Tibial artery (tissue), 4 donors: ENCODE measurements around the gene MRPL36.

Experiments
- DNase-seq, 2 donors: peaks; one replicate each; pipeline ENCODE4 v3.0.0-alpha.2; 2019
- H3K27ac ChIP-seq, 2 donors: fragments of 200-600 bp; sonication (generic) in 1 of 2; 1 replicate in 1 of 2; 2 replicates in 1 of 2; pipeline ENCODE4 v1.5.1; 2018 to 2019; ENCODE audit warnings: mild to moderate bottlenecking in 1 of 2
- H3K27me3 ChIP-seq, 2 donors: fragments of 200-600 bp; sonication (generic) in 1 of 2; one replicate each; pipeline versions ENCODE4 v1.5.1 to v1.6.0; 2016 to 2019
- H3K36me3 ChIP-seq, 3 donors: fragments of 200-600 bp; sonication (generic) in 2 of 3; one replicate each; pipeline ENCODE4 v1.5.1; 2016 to 2019; ENCODE audit warnings: mild to moderate bottlenecking in 2 of 3
- H3K4me1 ChIP-seq, 4 donors: fragments of 200-600 bp; sonication (generic) in 2 of 4; 1 replicate in 3 of 4; 2 replicates in 1 of 4; pipeline ENCODE4 v1.5.1; 2016 to 2019
- H3K4me3 ChIP-seq, 2 donors: fragments of 200-600 bp; sonication (generic) in 1 of 2; 1 replicate in 1 of 2; 2 replicates in 1 of 2; pipeline ENCODE4 v1.5.1; 2018 to 2019; ENCODE audit warnings: mild to moderate bottlenecking in 2 of 2
- H3K9me3 ChIP-seq, 3 donors: fragments of 200-600 bp; sonication (generic) in 1 of 3; one replicate each; pipeline ENCODE4 v1.5.1; 2016 to 2019
- intact Hi-C: fragments of 100-400 bp; cut with DNase I; formaldehyde crosslinking; loops from one replicate; pipeline ENCODE4 v1.15.0; 2023; ENCODE audit warnings: low total_unique reads
- TF ChIP-seq, protein P1 (sequence below), 2 experiments: fragments of 200-600 bp in 1 of 2; fragments of 450-650 bp in 1 of 2; IDR thresholded peaks; one replicate each; pipeline ENCODE4 v1.5.1; 2017 to 2019; ENCODE audit warnings: antibody characterized with exemption in 2 of 2, mild to moderate bottlenecking in 1 of 2, moderate library complexity in 1 of 2

Gene MRPL36

DNA sequence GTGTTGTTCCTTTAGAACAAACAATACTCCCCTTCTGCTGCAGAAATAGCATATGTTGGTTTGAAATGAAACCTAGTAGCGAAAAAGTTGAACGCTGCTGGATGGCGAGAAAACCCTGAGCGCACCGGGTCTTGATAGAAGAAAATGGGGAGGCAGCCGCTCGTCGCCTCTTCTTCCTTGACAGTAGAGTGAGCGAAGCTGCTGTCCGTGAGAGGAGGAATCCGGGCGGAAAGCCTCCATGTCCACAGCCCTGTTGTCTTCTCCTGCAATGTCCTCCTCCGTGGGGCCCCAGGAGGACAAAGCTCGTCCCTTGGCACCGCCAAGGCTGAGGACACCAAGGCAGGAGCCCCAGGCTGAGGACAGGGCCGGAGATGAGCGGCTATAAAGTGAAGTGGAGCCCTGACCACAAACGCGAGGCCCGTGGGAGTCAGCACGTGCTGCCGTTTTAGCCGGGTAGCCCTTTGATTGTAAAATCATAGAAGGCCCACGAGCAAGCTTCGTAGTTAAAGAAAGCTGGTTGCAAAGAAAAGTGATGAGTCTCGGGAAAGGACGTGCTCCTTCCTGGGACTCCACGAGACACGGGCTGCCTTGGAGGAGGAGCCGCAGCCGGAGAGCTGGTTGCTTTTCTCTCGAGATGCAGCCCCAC lies 35.6 kb downstream of the MRPL36 start:
- TF ChIP-seq, protein P1, sequence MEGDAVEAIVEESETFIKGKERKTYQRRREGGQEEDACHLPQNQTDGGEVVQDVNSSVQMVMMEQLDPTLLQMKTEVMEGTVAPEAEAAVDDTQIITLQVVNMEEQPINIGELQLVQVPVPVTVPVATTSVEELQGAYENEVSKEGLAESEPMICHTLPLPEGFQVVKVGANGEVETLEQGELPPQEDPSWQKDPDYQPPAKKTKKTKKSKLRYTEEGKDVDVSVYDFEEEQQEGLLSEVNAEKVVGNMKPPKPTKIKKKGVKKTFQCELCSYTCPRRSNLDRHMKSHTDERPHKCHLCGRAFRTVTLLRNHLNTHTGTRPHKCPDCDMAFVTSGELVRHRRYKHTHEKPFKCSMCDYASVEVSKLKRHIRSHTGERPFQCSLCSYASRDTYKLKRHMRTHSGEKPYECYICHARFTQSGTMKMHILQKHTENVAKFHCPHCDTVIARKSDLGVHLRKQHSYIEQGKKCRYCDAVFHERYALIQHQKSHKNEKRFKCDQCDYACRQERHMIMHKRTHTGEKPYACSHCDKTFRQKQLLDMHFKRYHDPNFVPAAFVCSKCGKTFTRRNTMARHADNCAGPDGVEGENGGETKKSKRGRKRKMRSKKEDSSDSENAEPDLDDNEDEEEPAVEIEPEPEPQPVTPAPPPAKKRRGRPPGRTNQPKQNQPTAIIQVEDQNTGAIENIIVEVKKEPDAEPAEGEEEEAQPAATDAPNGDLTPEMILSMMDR (IDR thresholded peaks at IDR 0.05) = no peak
- Histone ChIP-seq H3K4me1 (no peaks in the 10 kb centered on the region), H3K9me3 (no peaks in the 10 kb centered on the region), H3K4me3 (no peak overlapping the region), H3K27me3 (peaks cover 0 to 55% of the 10 kb centered on the region in 2 donors), H3K36me3 (no peaks in the 10 kb centered on the region), H3K27ac (no peak overlapping the region)
- intact Hi-C loops = no loop called here
- DNase-seq = peak in 1 of 2 donors; percentile 14

GRCh38 chr5:1763548-1763911 lies 36.1 kb downstream of the MRPL36 start:
- Histone ChIP-seq H3K27me3 (peaks cover 0 to 55% of the 10 kb centered on the region in 2 donors), H3K4me1 (no peaks in the 10 kb centered on the region), H3K27ac (no peak overlapping the region), H3K4me3 (no peak overlapping the region), H3K36me3 (no peaks in the 10 kb centered on the region), H3K9me3 (no peaks in the 10 kb centered on the region)
- DNase-seq = peak in 1 of 2 donors; percentile 19
- intact Hi-C loops = no loop called here
- TF ChIP-seq, protein P1 (IDR thresholded peaks at IDR 0.05) = peak; percentile 32 to 36

GRCh38 chr5:1762883-1763547 lies 36.6 kb downstream of the MRPL36 start:
- DNase-seq = peak in 1 of 2 donors; percentile 4
- TF ChIP-seq, protein P1 (IDR thresholded peaks at IDR 0.05) = no peak
- Histone ChIP-seq H3K36me3 (no peaks in the 10 kb centered on the region), H3K27me3 (peaks cover 0 to 51% of the 10 kb centered on the region in 2 donors), H3K9me3 (no peaks in the 10 kb centered on the region), H3K27ac (no peak overlapping the region), H3K4me3 (no peak overlapping the region), H3K4me1 (no peaks in the 10 kb centered on the region)
- intact Hi-C loops = no loop called here

GRCh38 chr5:1762121-1762882 lies 37.3 kb downstream of the MRPL36 start:
- H3K9me3 ChIP-seq = no peaks in the 10 kb centered on the region
- no peak overlapping the region for H3K27ac ChIP-seq
- intact Hi-C loops = no loop called here
- TF ChIP-seq, protein P1 (IDR thresholded peaks at IDR 0.05) = no peak
- H3K4me3 ChIP-seq = no peak overlapping the region
- no peaks in the 10 kb centered on the region for H3K4me1 ChIP-seq
- H3K27me3 ChIP-seq = peaks cover 0 to 45% of the 10 kb centered on the region in 2 donors
- no peaks in the 10 kb centered on the region for H3K36me3 ChIP-seq
- DNase-seq = peak in 1 of 2 donors; percentile 9

- Histone ChIP-seq H3K4me1 (no peaks in the 10 kb centered on the region), H3K27ac (no peak overlapping the region), H3K9me3 (no peaks in the 10 kb centered on the region), H3K4me3 (no peak overlapping the region), H3K36me3 (no peaks in the 10 kb centered on the region), H3K27me3 (peaks cover 0 to 47% of the 10 kb centered on the region in 2 donors)
- TF ChIP-seq, protein P1 (IDR thresholded peaks at IDR 0.05) = no peak
- DNase-seq = peak in 1 of 2 donors; percentile 10
- intact Hi-C loops = no loop called here
Measured at GRCh38 chr5:1761453-1761755, 38.2 kb downstream of the MRPL36 start.
